ENCODE results near the gene NECTIN3. TPM values are rescaled to one million over a fixed set of nuclear protein-coding genes. Genes with fewer than 3 reads are reported as not detected.

NECTIN3 gene
- total RNA-seq, 1 donor from 2014 or later, result 22.6 TPM

GRCh38 chr3:111238885-111239284 is 167.3 kb downstream of the NECTIN3 start:
- Mint-ChIP-seq H3K27ac (ENCODE audit: unreplicated experiment) (no peak overlapping the region), H3K4me3 (ENCODE audit: unreplicated experiment) (no peak overlapping the region), H3K4me1 (ENCODE audit: low read depth, unreplicated experiment) (no peaks in the 10 kb centered on the region), H3K36me3 (ENCODE audit: unreplicated experiment) (no peaks in the 10 kb centered on the region), H3K9me3 (ENCODE audit: unreplicated experiment) (peaks cover 2% of the 10 kb centered on the region), H3K27me3 (ENCODE audit: unreplicated experiment) (peaks cover 3% of the 10 kb centered on the region)
- no peak for TF ChIP-seq CTCF (IDR thresholded peaks at IDR 0.05; ENCODE audit: partially characterized antibody, unreplicated experiment)
- DNase-seq, result no peak

- Mint-ChIP-seq H3K9me3 (ENCODE audit: unreplicated experiment) (peaks cover 2% of the 10 kb centered on the region), H3K4me1 (ENCODE audit: low read depth, unreplicated experiment) (no peaks in the 10 kb centered on the region), H3K36me3 (ENCODE audit: unreplicated experiment) (no peaks in the 10 kb centered on the region), H3K27ac (ENCODE audit: unreplicated experiment) (no peak overlapping the region), H3K4me3 (ENCODE audit: unreplicated experiment) (no peak overlapping the region), H3K27me3 (ENCODE audit: unreplicated experiment) (peaks cover 3% of the 10 kb centered on the region)
- DNase-seq, result no peak
- TF ChIP-seq CTCF (IDR thresholded peaks at IDR 0.05; ENCODE audit: partially characterized antibody, unreplicated experiment), result no peak
Observed at GRCh38 chr3:111241960-111242359, 170.3 kb downstream of the NECTIN3 start.
